Fibroblast of the aortic adventitia (primary cell): ENCODE measurements around the gene CBFA2T3. TPM values are rescaled to one million over a fixed set of nuclear protein-coding genes. Genes with fewer than 3 reads are reported as not detected.

ENCODE experiments used
- DNase-seq: peaks from one replicate; pipeline ENCODE4 v3.0.0-alpha.2; 2010; ENCODE audit warnings: low read depth
- H3K4me3 ChIP-seq: 2 replicates; pipeline ENCODE4 v1.5.1; 2011; ENCODE audit warnings: low read depth, mild to moderate bottlenecking, control low read depth, low read length, moderate library complexity
- total RNA-seq: library from RNA; depleted of rRNA; stranded (reverse); fragments of >200 nt; gene quantifications from 2 replicates; pipeline ENCODE4 v1.2.3, GENCODE V29; 2012; ENCODE audit warnings: low replicate concordance
- TF ChIP-seq, protein P1 (sequence below): IDR thresholded peaks from 2 replicates; pipeline ENCODE4 v1.5.1; 2011; ENCODE audit warnings: mild to moderate bottlenecking, low read length, control low read depth, inconsistent platforms; ENCODE audit not compliant: insufficient read depth

The CBFA2T3 gene
- total RNA-seq, 1 donor: not detected

DNA sequence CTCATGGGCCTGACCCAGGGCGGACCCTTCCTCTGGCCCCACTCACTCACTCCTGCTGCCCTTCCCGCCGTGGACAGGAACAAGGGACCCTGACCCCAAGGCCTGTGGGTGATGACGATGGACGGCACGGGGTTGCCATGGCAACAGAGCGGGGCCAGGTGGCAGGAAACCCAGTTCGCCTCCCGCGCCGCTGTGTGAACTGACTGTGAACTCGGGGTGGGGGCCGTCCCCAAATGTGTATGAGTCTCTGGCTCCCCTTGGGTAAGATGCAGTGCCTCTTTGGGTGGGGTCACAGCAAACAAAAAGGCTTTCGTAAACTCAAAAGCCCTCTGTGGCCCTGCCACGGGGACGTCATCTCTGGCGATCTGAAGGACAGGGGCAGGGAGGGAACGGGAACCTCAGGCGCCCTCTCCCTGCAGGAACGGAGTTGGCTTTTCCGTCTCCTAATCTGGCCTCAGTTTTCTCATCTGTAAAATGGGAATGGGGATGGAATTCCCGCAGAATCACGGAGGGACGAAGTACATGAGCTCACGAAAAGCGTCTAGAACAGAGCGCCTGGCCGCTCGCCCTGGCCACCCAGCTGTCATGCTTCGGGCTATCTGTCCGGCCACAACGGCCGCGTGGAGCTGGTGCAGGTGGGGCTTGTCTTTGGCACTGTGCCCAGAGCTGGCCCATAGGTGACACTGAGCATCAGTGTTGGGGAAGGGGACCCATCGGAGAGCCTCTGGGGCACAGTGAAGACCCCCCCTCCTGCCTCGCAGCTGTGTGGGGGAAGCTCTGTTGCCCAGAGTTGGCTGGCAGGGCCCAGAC is 65.7 kb downstream of the CBFA2T3 start:
- TF ChIP-seq, protein P1, sequence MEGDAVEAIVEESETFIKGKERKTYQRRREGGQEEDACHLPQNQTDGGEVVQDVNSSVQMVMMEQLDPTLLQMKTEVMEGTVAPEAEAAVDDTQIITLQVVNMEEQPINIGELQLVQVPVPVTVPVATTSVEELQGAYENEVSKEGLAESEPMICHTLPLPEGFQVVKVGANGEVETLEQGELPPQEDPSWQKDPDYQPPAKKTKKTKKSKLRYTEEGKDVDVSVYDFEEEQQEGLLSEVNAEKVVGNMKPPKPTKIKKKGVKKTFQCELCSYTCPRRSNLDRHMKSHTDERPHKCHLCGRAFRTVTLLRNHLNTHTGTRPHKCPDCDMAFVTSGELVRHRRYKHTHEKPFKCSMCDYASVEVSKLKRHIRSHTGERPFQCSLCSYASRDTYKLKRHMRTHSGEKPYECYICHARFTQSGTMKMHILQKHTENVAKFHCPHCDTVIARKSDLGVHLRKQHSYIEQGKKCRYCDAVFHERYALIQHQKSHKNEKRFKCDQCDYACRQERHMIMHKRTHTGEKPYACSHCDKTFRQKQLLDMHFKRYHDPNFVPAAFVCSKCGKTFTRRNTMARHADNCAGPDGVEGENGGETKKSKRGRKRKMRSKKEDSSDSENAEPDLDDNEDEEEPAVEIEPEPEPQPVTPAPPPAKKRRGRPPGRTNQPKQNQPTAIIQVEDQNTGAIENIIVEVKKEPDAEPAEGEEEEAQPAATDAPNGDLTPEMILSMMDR: no peak
- DNase-seq: no peak
- no peak overlapping the region for H3K4me3 ChIP-seq

DNA sequence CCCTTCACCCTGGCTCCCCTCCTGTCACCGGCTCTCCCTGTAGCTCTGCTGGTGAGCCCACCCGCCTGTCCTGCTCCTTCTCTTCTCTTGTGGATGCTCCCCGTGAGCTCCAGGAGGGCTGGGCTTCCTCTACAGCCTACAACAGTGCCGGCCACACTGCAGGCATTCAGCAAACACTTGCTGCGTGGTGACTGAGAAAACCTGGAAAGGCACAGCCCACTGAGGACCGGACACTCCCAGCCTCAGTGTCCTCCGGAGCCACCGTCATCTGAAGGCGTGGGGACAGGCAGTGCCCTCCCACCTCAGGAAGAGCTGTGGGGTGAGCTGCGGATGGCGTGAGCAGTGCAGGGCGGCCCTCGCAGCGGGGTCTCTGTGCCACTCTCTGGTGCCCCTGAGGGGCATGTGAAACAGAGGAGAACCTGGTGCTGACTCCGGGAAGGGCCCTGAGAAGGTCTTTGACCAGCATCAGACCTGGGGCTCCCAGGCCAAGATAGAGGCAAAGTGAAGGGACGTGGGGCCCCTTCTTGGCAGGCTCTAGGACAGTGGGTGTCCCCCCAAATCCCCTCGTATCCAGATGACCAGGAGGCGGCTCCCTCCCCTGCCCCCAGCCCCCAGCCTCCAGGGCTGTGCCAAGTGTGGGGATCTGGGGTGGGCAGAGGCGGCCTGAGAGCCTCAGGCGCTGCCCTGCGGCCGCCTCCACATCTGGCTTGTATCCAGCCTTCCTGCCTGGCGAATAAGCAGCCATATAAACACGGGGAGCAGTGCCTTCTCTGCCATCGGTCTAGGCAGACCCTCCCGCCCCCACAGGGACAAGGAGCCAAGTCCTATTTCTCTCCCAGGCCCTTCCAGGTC is 66.5 kb downstream of the CBFA2T3 start:
- no peak for DNase-seq
- no peak overlapping the region for H3K4me3 ChIP-seq
- TF ChIP-seq, protein P1: no peak

DNA sequence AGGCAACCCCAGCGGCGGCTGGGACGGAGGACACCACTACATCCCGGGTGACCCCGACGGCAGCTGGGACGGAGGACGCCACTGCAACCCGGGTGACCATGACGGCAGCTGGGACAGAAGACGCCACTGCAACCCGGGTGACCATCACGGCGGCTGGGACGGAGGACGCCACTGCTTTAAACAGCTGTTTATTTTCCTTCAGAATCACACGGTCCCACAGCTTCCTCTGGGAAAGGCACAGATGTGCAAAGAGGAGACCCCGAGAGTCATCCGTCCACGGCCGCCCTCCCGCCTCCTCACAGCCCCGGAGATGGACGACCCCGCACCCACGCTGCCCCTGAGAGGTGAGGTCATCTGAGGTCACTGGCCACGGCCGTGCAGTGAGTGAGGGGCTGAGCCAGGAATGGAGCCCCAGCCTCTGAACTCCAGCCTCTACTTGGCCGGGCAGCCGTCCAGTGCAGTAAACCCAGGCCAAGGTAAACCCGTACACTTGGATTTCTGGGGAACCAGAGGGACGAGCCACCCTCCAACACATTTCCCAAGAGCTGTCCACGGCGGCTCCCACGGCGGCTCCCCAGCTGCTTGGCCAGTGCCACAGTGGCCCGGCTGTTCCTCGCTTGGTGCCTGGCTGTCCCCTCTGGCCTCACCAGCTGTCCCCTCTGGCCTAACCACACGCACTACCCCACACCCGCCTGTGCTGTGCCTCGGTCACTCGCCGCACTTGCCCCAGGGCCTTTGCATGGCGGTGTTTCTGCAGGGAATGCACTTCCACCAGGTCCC is 67.4 kb downstream of the CBFA2T3 start:
- no peak for DNase-seq
- TF ChIP-seq, protein P1: no peak
- no peak overlapping the region for H3K4me3 ChIP-seq

DNA sequence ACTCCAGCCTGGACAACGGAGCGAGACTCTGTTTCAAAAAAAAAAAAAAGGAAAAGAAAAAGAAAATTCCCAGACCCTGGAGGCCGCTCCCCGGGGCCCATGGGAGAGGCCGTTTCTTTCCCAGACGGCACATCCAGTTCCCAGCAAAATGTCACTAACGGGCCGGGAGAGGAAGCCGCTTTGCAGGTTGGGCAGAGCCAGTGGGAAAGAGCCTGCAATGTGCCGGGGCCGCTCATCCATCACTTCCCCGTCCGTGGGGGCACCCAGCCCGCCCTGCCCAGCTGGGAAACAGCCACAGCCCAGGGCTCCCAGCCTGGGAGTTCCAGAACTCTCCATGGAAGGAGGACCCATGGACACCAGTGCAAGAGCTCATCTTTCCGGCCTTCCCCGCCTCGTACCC is 68.7 kb downstream of the CBFA2T3 start:
- no peak for DNase-seq
- TF ChIP-seq, protein P1: no peak

DNA sequence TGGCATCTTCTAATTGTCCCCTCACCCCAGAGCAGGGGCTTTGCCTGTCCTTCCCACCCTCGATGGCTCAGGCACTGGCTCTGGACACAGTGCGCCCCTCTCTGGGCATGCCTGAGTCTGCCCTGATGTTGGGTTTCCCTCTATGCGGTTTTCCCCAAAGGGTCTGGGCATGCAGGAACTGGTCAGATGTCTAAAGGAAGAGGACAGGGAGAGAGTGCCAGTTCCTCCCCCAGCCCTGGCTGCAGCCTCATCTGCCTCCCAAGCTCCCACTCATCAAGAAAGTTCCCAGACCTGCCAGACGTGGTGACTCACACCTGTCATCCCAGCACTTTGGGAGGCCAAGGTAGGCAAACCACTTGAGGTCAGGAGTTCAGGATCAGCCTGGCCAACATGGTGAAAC is 69.2 kb downstream of the CBFA2T3 start:
- peak; percentile 10 for DNase-seq
- no peak overlapping the region for H3K4me3 ChIP-seq
- TF ChIP-seq, protein P1: no peak

More for the DNA sequence above, 68.7 kb downstream of the CBFA2T3 start:
- H3K4me3 ChIP-seq: no peak overlapping the region

DNA sequence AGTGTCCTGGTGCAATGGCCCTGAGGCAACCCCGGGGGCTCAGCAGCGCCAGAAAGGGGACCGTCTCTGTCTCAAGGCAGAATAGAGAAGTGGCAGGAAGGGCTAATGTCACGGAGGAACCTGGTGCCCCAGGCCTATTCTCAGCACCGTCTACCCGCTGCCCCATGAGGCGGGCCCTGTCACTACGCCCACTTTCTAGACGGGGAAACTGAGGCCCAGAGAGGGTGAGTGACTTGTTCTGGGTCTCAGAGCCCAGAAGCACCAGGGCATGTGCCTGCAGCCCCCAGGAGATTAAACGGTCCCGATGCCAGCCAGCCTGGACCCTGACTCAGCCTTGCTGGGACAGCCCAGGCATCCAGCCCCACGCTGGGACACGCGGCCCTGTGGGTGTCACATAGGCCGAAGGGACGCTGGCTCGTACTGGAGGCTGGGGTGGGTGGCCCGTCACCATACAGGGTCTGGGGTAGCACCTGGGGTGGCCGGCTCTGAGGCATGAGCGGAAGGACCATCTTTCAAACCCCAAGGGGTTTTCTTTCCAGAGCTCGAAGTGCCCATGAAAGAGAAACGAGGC is 70.4 kb downstream of the CBFA2T3 start:
- TF ChIP-seq, protein P1: no peak
- no peak overlapping the region for H3K4me3 ChIP-seq

More for the DNA sequence above, 70.4 kb downstream of the CBFA2T3 start:
- DNase-seq: no peak
